Osteoblast (primary cell): Measurements from ENCODE around the gene CBX4. TPM values are rescaled to one million over a fixed set of nuclear protein-coding genes. Genes with fewer than 3 reads are reported as not detected.

Experiments used
- DNase-seq: peaks from one replicate; pipeline ENCODE4 v3.0.0; 2011; ENCODE audit warnings: low spot score, mixed read lengths; ENCODE audit not compliant: insufficient read length; ENCODE audit errors: missing footprints
- H2AFZ ChIP-seq: 2 replicates; pipeline ENCODE4 v1.6.0; 2011; ENCODE audit warnings: mild to moderate bottlenecking, low read length
- H3K27ac ChIP-seq: 2 replicates; pipeline ENCODE4 v1.5.1; 2011; ENCODE audit warnings: mild to moderate bottlenecking, low read depth, low read length, moderate library complexity
- H3K27me3 ChIP-seq: 2 replicates; pipeline ENCODE4 v1.6.0; 2012; ENCODE audit warnings: mild to moderate bottlenecking, control low read depth, inconsistent platforms, low read length, moderate library complexity; ENCODE audit not compliant: insufficient read depth
- H3K36me3 ChIP-seq: 2 replicates; pipeline ENCODE4 v1.5.1; 2011; ENCODE audit warnings: mild to moderate bottlenecking, low read length, control low read depth, moderate library complexity; ENCODE audit not compliant: insufficient read depth
- H3K4me1 ChIP-seq: 2 replicates; pipeline ENCODE4 v1.5.1; 2011; ENCODE audit warnings: mild to moderate bottlenecking, low read length, control low read depth, moderate library complexity; ENCODE audit not compliant: insufficient read depth
- H3K4me2 ChIP-seq: 2 replicates; pipeline ENCODE4 v1.6.0; 2011; ENCODE audit warnings: mild to moderate bottlenecking, low read length; ENCODE audit not compliant: insufficient read depth
- H3K4me3 ChIP-seq: fragments of 200-600 bp; sonication (generic); 3 replicates; pipeline ENCODE4 v1.5.1; 2012; ENCODE audit warnings: mild to moderate bottlenecking, low read length, inconsistent platforms; ENCODE audit not compliant: insufficient read depth
- H3K79me2 ChIP-seq: 2 replicates; pipeline ENCODE4 v1.6.0; 2012; ENCODE audit warnings: mild to moderate bottlenecking, low read length, control low read depth, inconsistent platforms; ENCODE audit not compliant: insufficient read depth
- H3K9me3 ChIP-seq: 2 replicates; pipeline ENCODE4 v1.5.1; 2011; ENCODE audit warnings: low read depth, low read length, control low read depth
- H4K20me1 ChIP-seq: 2 replicates; pipeline ENCODE4 v1.6.0; 2012; ENCODE audit warnings: mild to moderate bottlenecking, low read length, control low read depth; ENCODE audit not compliant: insufficient read depth
- CTCF ChIP-seq: IDR thresholded peaks from 2 replicates; pipeline ENCODE4 v1.5.1; 2011; ENCODE audit warnings: mild to moderate bottlenecking, low read depth, low read length, moderate library complexity; ENCODE audit errors: extremely low read depth
- total RNA-seq: library from RNA; depleted of rRNA; stranded (reverse); fragments of >200 nt; gene quantifications from 2 replicates; pipeline ENCODE4 v1.2.3, GENCODE V29; 2012

CBX4 gene
- total RNA-seq, 1 donor: 22.1 TPM

DNA sequence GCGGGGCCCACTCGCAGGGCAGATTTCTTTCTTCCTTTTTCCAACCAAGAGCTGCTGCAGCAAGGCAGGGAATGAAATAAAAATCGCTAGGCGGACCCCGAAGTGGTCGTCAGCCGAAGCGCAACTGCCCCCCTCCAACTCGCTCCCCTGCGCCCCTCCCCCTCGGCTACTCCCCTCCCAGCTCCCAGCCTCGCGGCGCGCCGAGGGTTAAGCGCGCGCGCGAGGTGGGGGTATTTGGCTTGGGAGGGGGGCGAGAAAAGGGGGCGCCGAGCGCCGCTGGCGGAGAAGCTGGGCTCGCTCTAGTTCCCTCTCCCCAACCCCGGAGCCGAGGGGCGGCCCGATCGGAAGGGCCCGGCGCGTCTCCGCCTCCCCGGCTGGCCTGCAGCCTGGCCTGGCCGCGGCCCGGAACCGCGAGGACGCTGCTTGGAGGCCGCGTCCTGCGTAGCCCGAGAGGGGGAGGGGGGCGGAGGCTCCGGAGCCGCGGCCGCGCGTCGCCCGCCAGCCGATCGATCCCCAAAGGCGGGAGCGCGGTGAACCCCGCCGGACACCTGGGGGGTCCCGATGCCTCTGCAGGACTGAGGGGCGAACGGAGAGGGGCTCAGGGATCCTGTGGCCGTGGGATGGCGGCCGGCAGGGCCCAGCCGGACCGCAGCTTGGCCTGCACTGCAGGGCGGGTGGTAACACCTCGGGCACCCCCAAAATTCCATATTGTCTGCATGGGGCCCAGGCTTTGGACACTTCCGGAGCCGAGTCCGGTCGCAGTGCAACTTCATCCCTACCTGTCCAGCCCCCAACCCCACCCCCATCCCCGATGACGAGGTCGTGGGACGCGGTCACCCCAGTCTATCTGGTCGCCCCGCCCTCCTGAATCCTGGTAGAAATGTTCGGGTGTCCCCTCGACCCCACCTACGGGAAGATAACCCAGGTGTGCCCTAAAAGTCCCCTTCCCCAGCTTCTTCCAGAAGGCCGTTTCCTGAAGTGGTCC lies 4.9 kb upstream of the CBX4 start:
- H3K4me1 ChIP-seq: no peaks in the 10 kb centered on the region
- DNase-seq: peak; percentile 99

DNA sequence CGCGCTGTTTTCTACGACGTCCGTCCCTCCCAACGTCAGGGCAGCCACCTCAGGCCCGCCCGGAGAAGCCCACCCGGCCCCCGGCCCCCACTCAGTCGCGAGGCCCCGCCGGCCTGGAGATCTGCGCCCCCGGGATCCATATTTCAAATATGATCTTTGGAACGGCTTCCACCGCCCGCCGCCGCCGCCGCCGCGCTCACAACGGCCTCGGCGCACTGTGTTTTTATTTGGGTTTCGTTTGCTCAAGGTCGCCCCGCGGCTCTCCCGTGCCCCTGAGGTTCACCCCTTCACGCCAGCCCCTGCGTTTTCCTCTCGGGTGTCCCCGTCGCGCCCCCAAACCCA lies 4.2 kb upstream of the CBX4 start:
- no peak overlapping the region for H3K27ac ChIP-seq
- H3K36me3 ChIP-seq: no peaks in the 10 kb centered on the region
- no peaks in the 10 kb centered on the region for H3K4me1 ChIP-seq
- H2AFZ ChIP-seq: peak overlapping the region; percentile 70
- TF ChIP-seq CTCF: no peak
- no peaks in the 10 kb centered on the region for H3K79me2 ChIP-seq
- H3K4me3 ChIP-seq: peak overlapping the region; percentile 74
- H3K9me3 ChIP-seq: no peaks in the 10 kb centered on the region
- DNase-seq: no peak
- no peaks in the 10 kb centered on the region for H4K20me1 ChIP-seq
- peak overlapping the region; percentile 83 for H3K4me2 ChIP-seq
- H3K27me3 ChIP-seq: peaks cover 45% of the 10 kb centered on the region

More for the DNA sequence above, 4.9 kb upstream of the CBX4 start:
- Histone ChIP-seq H3K79me2 (no peaks in the 10 kb centered on the region), H2AFZ (peak overlapping the region; percentile 78), H4K20me1 (no peaks in the 10 kb centered on the region), H3K27me3 (peaks cover 45% of the 10 kb centered on the region), H3K36me3 (no peaks in the 10 kb centered on the region), H3K9me3 (no peaks in the 10 kb centered on the region), H3K4me2 (peak overlapping the region; percentile 83), H3K4me3 (peak overlapping the region; percentile 74), H3K27ac (no peak overlapping the region)
- TF ChIP-seq CTCF: no peak

DNA sequence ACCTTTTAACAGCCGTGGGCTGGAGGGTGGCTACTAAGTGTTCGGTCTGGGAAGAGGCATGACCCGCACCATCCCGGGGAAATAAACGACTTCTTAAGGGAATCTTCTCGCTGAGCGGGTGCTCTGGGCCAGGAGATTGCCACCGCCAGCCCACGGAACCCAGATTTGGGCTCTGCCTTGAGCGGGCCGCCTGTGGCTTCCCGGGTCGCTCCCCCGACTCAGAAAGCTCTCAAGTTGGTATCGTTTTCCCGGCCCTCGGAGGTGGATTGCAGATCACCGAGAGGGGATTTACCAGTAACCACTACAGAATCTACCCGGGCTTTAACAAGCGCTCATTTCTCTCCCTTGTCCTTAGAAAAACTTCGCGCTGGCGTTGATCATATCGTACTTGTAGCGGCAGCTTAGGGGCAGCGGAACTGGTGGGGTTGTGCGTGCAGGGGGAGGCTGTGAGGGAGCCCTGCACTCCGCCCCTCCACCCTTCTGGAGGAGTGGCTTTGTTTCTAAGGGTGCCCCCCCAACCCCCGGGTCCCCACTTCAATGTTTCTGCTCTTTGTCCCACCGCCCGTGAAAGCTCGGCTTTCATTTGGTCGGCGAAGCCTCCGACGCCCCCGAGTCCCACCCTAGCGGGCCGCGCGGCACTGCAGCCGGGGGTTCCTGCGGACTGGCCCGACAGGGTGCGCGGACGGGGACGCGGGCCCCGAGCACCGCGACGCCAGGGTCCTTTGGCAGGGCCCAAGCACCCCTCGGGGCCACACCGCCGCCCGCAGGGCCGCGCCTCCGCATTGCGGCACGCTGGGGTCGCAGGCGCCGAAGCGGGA lies 3.6 kb upstream of the CBX4 start:
- Histone ChIP-seq H3K36me3 (no peaks in the 10 kb centered on the region), H3K4me1 (peaks cover 2% of the 10 kb centered on the region), H3K9me3 (no peaks in the 10 kb centered on the region), H3K27ac (no peak overlapping the region), H3K4me3 (peak overlapping the region; percentile 74), H3K79me2 (peaks cover under 1% of the 10 kb centered on the region), H2AFZ (peak overlapping the region; percentile 47), H3K4me2 (peak overlapping the region; percentile 83), H3K27me3 (peaks cover 43% of the 10 kb centered on the region), H4K20me1 (peaks cover 2% of the 10 kb centered on the region)
- DNase-seq: peak; percentile 92
- TF ChIP-seq CTCF: no peak
